NCI-H748 (cell line): ENCODE measurements around the gene MRPS31.
A peak's percentile ranks its signal among the peaks of the same experiment; 100 is the strongest.
"Not testable (repeated sequence)": the region's sequence is repeated elsewhere in the genome, so short reads cannot be mapped to it uniquely, and the experiment has no call there.

Experiments
- DNase-seq: peaks from one replicate; lab custom pipeline; 2025; ENCODE audit not compliant: unreplicated experiment; lab: John Stamatoyannopoulos, UW

Gene MRPS31

DNA sequence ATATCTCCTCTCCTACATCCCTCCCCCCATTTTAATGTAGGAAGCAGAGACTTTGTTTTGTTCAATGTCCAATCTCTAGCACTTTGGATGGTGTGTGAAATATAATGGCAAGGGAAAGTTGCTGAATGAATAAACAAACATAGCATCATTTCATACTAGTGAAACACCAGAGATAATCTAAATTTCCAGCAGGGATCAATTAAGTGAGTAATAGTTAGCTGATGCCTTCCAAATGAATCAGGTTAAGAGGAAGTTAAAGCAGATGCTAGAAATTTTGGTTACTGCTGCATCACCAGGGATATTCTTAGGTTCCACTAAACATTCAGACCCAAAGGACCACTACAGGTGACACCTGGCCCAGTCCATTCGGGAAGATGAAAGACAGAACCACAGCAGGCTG lies 8.1 kb downstream of the MRPS31 start:
- no peak for DNase-seq

- no peak for DNase-seq
Observed at GRCh38 chr13:40758811-40759210, 12.2 kb downstream of the MRPS31 start.

DNA sequence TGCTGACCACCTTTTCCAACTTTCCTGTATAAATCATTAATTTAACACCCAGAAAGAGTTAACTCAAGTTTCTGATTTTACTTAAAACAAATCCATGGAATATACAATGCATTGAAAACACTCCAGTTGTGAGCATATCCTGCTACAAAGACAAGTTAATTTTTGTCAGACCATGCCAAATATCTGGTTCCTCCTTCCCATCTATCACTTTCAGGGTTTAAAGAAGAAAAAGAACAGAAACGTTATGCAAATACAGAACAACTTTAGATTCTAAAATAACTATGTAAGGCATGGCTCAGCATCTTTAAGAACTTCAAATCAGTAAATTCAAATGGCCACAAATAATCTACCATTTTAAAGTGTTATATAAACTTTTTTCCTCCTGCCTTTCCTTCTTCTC lies 14.9 kb downstream of the MRPS31 start:
- DNase-seq = no peak

DNA sequence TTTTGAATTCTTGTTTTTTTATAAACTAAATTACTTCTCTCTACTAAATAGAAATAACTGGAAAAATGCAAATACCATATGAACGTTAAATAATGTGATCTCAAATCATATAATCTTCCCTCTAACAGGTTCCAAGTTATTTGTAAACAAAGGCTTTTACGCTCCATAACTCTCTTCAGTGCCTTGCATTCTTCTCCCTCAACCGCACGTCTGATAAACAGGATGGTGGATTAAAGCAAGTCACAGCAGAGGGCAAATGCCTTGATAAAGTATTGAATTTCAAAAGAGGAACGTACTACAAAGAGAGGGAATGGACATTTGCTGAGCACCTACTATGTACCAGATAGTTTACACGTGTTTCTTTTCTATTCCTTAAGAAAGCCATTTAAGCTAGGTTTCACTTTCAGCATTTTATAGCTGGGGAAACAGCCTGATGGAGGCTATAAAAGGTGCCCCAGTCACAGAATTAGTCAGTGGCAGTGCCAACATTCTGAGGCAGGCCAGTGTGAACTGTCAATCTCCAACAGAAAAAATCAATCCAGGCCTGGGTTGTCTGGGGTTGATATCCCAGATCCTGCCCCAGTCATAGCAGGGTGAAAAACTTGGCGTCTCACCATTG lies 15.8 kb downstream of the MRPS31 start:
- DNase-seq = no peak

DNA sequence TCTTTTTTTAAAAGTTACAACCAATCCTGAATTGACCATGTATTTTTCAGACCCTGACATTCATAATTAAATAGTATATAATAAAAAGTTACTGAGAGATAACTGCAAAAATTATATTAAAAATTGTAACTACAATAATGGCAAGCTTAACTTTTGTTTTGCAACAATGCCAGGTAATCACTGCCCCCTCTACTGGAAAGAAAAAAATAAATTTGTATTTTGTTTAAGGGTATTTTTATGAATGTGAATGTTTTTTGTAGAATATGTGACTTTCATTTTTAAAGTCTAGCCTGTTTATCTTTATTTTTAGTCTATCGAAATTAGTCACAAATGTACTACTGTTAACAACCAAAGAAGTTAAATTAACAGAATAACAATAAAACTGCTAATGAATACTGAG lies 21.7 kb downstream of the MRPS31 start:
- no peak for DNase-seq

DNA sequence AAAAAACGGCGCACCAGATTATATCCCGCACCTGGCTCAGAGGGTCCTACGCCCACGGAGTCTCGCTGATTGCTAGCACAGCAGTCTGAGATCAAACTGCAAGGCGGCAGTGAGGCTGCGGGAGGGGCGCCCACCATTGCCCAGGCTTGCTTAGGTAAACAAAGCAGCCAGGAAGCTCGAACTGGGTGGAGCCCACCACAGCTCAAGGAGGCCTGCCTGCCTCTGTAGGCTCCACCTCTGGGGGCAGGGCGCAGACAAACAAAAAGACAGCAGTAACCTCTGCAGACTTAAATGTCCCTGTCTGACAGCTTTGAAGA lies 35.8 kb downstream of the MRPS31 start:
- DNase-seq = not testable (repeated sequence)

DNA sequence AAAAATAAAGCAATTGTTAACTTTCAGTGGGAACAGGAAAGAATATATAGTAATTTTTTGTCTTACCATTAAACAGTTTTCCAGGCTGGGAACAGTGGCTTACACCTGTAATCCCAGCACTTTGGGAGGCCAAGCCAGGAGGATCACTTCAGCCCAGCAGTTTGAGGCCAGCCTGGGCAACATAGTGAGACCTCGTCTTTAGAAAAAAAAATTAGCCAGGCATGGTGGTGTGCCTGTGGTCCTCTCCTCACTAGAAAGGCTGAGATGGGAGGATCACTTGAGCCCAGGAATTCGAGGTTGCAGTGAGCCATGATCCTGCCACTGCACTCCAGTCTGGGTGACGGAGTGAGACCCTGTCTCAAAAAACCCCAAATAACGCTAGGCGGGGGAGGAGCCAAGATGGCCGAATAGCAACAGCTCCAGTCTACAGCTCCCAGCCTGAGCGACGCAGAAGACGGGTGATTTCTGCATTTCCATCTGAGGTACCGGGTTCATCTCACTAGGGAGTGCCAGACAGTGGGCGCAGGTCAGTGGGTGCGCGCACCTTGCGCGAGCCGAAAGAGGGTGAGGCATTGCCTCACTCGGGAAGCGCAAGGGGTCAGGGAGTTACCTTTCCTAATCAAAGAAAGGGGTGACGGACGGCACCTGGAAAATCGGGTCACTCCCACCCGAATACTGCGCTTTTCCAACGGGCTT lies 36.3 kb downstream of the MRPS31 start:
- DNase-seq = peak; percentile 43

GRCh38 chr13:40732658-40733057 lies 38.3 kb downstream of the MRPS31 start:
- DNase-seq = no peak

- no peak for DNase-seq
Observed at GRCh38 chr13:40728595-40728994, 42.4 kb downstream of the MRPS31 start.

GRCh38 chr13:40714433-40714832 lies 56.6 kb downstream of the MRPS31 start:
- not testable (repeated sequence) for DNase-seq

- no peak for DNase-seq
Observed at GRCh38 chr13:40706439-40706838, 64.6 kb downstream of the MRPS31 start.

GRCh38 chr13:40697711-40698110 lies 73.3 kb downstream of the MRPS31 start:
- DNase-seq = no peak

- no peak for DNase-seq
Observed at GRCh38 chr13:40694426-40694825, 76.6 kb downstream of the MRPS31 start.

DNA sequence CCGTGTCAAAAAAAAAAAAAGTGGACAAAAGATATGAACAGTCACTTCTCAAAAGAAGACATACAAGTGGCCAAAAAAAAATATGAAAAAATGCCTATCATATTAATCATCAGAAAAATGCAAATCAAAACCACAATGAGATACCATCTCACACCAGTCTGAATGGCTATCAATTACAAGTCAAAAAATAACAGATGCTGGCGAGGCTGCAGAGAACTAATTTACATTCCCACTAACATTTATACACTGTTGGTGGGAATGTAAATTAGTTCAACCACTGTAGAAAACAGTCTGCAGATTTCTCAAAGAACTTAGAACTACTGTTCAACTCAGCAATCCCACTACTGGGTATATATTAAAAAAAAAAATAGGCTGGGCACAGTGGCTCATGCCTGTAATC lies 78.0 kb downstream of the MRPS31 start:
- no peak for DNase-seq

- no peak for DNase-seq
Observed at GRCh38 chr13:40688781-40689180, 82.2 kb downstream of the MRPS31 start.

DNA sequence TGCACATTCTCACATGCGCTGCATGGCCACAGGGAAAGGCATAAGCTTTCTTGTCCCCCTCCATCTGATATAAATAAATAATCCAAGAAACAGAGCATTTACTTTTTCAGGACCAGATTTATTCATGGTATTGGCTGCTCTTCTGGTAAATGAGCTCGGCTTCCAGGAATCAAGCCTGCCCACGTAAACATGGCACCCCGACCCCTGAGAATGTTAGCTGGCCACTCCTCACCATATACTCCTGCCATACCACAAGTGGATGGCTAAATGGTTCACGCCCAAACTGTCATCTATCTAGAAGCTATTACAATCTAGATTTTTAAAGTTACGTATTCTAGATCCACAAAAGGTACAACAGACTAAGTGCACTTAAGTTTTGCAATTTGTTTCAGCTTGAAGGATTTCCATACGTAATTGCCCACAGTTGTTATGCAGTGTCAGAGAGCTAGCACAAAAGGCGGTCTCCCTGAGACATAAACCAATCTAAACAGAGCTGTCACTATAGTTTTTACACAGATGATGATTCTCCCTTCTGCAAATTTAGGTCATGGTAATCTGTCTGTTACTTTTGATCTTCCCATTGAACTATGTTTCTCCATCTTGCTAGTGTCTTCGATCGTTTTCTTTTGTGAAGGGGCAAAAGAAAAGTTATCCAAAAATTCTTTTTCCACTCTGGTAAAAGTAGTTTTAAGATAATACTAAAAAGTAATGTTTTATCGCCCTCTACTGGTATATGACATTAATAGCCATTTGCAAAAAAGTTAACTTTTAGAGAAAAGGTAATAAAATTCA lies 88.3 kb downstream of the MRPS31 start:
- peak; percentile 47 for DNase-seq

DNA sequence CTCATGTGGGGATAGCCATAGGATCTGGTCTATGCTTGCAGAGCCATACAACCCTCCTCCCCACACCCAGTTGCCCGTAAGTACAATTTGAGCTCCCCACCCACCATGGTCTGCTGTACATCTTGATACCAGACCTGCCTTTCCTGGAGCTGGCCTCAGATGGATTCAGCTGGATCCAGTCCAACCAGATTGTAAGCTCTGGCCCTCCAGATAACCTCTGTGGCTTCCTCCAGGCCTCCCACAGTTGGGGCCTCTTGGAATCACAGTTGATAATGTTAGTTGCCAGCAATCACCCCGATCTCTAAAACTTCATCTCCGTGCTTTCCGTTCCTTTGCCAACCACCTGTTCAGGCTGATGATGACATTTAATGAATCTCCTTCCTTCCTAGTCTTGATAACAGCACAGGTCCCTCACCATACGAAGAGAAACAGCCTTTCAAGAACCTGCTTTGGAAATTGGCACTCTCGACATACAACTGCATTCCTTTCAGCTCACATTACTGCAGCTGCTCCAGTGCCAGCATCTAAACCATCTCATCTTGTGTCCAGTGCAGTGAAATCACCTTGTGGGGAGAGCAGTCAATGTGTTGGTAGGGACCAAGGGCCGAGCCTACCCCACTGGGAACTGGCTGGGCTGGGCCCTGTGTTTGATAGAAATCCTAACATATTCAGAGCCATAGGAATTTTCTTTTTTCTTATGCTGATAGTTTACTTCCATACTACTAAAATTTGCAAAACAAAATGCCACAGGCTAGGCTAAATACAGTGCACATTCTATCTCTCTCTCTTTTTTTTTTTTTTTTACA lies 89.4 kb downstream of the MRPS31 start:
- DNase-seq = peak; percentile 5

DNA sequence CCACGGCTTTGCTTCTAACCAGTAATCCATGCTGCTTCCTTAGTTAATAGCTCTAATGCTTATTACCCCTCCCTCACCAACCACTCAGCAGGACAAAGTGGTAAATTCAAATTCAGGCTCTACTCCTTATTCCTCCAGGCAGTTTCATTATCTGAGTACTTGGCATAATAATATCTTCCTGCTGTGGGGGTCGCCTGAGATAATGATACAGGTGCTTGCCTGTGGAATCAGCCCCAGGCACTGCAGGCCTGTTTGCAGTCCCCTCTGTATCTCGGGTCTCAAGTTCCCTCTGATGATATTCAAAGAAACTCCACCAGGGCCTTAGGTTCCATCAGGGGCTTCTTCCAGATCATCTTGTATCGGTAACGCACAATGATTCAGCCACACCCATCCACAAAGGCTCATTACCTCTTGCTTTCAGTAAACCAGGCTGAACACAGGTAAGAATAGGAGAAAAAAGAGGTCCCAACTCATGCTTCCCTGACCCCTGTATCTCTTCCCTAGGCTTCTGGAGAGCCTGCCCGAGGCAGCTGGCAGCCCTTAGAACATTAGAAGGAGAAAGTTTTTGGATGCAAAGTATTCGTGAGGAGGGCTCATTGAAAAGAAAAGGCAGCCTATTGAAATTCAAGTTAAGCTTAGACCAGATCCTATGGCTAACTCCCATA lies 90.2 kb downstream of the MRPS31 start:
- peak; percentile 3 for DNase-seq

GRCh38 chr13:40679480-40679985 lies 91.5 kb downstream of the MRPS31 start:
- DNase-seq = no peak
